ENCODE data around the gene BRD1. TPM values are rescaled to one million over a fixed set of nuclear protein-coding genes. Genes with fewer than 3 reads are reported as not detected.
"Not testable (repeated sequence)": the region's sequence is repeated elsewhere in the genome, so short reads cannot be mapped to it uniquely, and the experiment has no call there.

Gene BRD1
- total RNA-seq, 4 donors from 2014 or later = 32.2 to 51.8 (median 41.6) TPM

GRCh38 chr22:49853981-49854831, 26.5 kb upstream of the BRD1 start:
- intact Hi-C loops (cut with DNase I) = loop anchor here (10.0 kb wide), 1 partner anchor 61 kb away; the partner anchor contains the start of genes ALG12 and CRELD2
- 4% methylated on average over 23 to 24 of the region's 101 CpGs for WGBS, 2 donors
- Histone ChIP-seq H3K27ac (peak overlapping the region; percentile 36 to 63 (median 53)), H3K4me1 (peaks cover 28 to 29% of the 10 kb centered on the region in 2 donors), H3K27me3 (peaks cover 7% of the 10 kb centered on the region), H3K9me3 (no peaks in the 10 kb centered on the region), H3K36me3 (no peaks in the 10 kb centered on the region), H3K4me3 (replicated peaks in 1 of 3) (peak overlapping the region in 2 of 3 donors; percentile 56 to 57)
- TF ChIP-seq, protein P1, sequence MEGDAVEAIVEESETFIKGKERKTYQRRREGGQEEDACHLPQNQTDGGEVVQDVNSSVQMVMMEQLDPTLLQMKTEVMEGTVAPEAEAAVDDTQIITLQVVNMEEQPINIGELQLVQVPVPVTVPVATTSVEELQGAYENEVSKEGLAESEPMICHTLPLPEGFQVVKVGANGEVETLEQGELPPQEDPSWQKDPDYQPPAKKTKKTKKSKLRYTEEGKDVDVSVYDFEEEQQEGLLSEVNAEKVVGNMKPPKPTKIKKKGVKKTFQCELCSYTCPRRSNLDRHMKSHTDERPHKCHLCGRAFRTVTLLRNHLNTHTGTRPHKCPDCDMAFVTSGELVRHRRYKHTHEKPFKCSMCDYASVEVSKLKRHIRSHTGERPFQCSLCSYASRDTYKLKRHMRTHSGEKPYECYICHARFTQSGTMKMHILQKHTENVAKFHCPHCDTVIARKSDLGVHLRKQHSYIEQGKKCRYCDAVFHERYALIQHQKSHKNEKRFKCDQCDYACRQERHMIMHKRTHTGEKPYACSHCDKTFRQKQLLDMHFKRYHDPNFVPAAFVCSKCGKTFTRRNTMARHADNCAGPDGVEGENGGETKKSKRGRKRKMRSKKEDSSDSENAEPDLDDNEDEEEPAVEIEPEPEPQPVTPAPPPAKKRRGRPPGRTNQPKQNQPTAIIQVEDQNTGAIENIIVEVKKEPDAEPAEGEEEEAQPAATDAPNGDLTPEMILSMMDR (IDR thresholded peaks at IDR 0.05) = no peak
- TF ChIP-seq POLR2A (IDR thresholded peaks at IDR 0.05) = no peak
- DNase-seq = peak; percentile 34 to 43

DNA sequence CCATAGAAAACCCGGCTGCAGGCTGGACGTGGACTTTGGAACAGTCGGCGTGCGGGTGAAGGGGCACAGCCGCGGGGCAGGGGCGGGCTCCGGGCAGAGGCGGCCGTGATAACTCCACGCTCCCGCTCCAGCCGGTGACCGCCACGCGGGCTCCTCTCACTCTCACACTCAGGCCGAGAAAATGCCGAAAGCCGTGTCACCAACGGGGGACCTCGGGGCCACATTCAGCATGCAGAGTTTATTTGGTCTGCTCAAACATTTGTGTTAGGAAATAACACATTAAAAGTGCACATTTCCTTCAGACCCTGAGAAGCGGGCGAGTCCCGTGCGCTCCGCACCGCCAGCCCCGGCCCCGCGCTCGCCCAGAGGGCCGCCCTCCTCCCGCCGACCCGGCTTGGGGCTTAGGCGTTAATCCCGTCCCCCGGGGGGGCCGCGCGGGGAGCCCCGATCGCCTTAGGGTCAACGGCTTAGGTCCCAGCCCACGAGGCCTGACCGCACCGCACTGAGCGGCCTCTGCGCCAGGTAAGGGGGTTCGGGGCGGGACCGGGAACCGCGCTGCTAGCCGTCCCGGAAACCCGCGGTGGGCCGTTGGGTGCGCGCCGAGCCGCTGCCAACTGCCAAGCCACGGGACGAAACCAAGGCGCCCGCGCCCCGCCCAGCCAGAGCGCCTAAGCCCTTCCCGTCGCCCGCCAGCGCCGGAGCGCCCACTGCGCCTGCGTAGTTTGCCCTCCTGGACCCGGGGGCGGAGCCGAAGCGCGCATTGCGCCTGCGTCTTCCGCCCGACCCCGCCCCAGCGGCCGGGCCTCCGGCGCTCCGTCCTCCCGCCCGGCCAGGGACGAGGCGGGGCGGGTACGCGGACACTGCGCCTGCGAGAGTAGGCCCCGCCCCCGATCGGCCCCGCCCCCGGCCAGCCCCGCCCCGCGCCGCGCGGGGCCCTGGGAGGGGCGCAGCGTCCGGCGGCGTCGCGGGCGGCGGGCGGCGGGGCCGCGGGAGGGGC, 25.5 kb upstream of the BRD1 start, which contains the start of gene ZBED4:
ZBED4 (plus strand) TSS at position 947 of the 997 bp plus-strand sequence. CDS start 29,819 bp downstream, outside the sequence.
- peaks cover 38% of the 10 kb centered on the region in 2 donors for H3K4me1 ChIP-seq
- DNase-seq = peak; percentile 97 to 98
- peak within 1 kb of the TSS; percentile 63 to 95 (median 91) for H3K27ac ChIP-seq
- H3K9me3 ChIP-seq = no peaks in the 10 kb centered on the region
- intact Hi-C loops (cut with DNase I) = loop anchor here (10.0 kb wide), 1 partner anchor 62 kb away; the partner anchor contains the start of genes ALG12 and CRELD2
- peak within 1 kb of the TSS; percentile 65 to 91 (median 72) for H3K4me3 ChIP-seq (replicated peaks in 1 of 3)
- TF ChIP-seq, protein P1 (IDR thresholded peaks at IDR 0.05) = no peak
- TF ChIP-seq POLR2A (IDR thresholded peaks at IDR 0.05) = peak in 1 of 2 donors; percentile 87
- H3K27me3 ChIP-seq = peaks cover 18% of the 10 kb centered on the region
- WGBS, 2 donors = 2 to 3% methylated on average over 7 to 32 of the region's 127 CpGs
- H3K36me3 ChIP-seq = no peaks in the 10 kb centered on the region

GRCh38 chr22:49852568-49852897, 24.9 kb upstream of the BRD1 start:
- H3K36me3 ChIP-seq, H3K9me3 ChIP-seq, DNase-seq: not testable (repeated sequence)
- intact Hi-C loops (cut with DNase I) = loop anchor here (10.0 kb wide), 1 partner anchor 62 kb away; the partner anchor contains the start of genes ALG12 and CRELD2
- WGBS, 2 donors = 58 to 62% methylated on average over 13 of the region's 13 CpGs
- H3K27ac ChIP-seq = peak overlapping the region in 1 of 3 donors; percentile 95
- peaks cover 18% of the 10 kb centered on the region for H3K27me3 ChIP-seq
- H3K4me3 ChIP-seq (replicated peaks in 1 of 3) = peak overlapping the region in 2 of 3 donors; percentile 65 to 72
- H3K4me1 ChIP-seq = peaks cover 40 to 41% of the 10 kb centered on the region in 2 donors

DNA sequence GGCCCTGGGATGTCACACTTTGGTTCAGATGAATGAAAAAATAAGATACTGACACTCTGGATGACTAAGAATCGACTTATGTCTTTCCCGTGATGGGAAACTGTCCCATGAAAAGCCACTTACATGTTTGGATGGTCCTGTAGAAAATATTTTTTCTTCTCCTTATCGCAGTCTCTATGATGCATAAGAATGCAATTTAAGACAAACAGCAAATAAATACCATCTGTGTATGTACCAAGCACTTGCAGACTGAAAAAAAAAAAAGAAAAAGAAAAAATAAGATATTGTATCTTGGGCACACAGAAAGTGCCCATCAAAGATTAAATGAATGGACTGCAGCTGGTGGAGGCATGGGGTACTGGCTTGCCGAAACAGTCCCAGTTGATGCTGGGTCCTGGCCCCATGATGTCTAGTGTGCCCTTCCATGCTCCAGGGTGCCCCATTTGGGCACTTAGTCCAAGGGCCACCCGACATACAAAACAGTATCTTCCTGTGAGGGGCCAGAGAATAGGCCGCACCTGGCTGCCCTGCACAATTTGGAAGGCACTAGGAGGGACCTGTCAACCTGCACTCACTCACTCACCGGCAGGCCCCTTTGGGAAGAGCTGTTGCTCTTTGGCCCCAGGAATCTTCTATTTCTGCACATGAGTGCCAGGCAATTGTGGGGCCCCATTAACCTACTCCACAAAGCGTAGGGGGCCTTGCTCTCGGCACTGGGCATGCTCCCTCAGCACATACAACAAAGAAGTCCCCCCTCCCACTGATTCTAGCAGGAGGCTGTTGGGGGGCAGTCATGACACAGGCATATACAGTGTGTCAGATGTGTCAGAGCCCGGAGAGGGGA, 23.5 kb upstream of the BRD1 start:
- no peak overlapping the region for H3K27ac ChIP-seq
- no peak for TF ChIP-seq POLR2A (IDR thresholded peaks at IDR 0.05)
- TF ChIP-seq, protein P1 (IDR thresholded peaks at IDR 0.05) = no peak
- H3K27me3 ChIP-seq = peaks cover 18% of the 10 kb centered on the region
- H3K4me3 ChIP-seq (replicated peaks in 1 of 3) = no peak overlapping the region
- intact Hi-C loops (cut with DNase I) = loop anchor here (10.0 kb wide), 1 partner anchor 64 kb away; the partner anchor contains the start of genes ALG12 and CRELD2
- no peaks in the 10 kb centered on the region for H3K9me3 ChIP-seq
- no peak for DNase-seq
- peaks cover 36 to 41% of the 10 kb centered on the region in 2 donors for H3K4me1 ChIP-seq
- H3K36me3 ChIP-seq = no peaks in the 10 kb centered on the region
- 84 to 89% methylated on average over 9 of the region's 10 CpGs for WGBS, 2 donors
